Islet of Langerhans (tissue), 1 donor: ENCODE data around the gene NXN.

Experiments
- FAIRE-seq: peaks from one replicate; lab custom pipeline; 2011; peaks lifted over from hg19 to GRCh38; lab: Jason Lieb, UNC

The NXN gene

DNA sequence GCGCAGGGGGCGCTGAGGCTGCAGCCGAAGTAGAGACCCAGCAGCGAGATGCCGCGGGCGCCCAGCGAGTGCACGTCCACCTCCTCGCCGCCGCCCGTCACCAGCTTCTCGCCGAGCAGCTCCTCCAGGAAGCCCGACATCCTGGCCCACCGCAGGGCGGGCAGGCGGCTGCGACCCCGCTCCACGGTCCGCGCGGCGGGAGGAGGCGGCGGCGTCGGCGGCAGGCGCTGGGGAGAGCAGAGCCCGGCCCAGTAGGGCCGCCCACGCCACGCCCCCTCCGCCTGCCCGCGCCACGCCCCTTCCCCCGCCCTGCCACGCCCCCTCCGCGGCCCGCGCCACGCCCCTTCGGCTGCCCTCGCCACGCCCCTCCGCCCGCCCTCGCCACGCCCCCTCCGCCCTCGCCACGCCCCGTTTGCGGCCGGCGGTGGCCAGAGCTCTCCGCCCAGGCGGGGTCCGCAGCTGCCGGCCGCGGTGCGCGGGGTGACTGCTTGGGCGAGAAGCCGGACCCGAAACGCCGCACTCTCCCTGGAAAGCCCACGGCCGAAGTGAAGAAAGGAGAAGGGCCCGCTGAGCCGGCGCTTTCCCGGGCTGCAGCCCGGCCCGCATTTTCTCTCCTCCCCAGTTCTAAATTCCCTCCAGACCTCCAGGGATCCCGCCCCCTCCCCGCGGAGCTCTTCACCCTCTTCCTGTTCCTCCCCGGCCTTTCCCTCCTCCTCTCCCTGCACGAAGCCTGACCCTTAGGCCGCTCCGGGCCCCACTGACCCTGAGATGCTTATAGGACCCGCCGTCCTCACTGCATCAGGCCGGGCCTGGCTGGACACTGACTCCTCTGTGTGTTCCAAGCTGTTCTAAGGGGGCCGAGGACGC, at the start of gene NXN:
Gene NXN, minus strand, starts transcription at position 238 of the 867 bp plus-strand sequence.
- no peak for FAIRE-seq

DNA sequence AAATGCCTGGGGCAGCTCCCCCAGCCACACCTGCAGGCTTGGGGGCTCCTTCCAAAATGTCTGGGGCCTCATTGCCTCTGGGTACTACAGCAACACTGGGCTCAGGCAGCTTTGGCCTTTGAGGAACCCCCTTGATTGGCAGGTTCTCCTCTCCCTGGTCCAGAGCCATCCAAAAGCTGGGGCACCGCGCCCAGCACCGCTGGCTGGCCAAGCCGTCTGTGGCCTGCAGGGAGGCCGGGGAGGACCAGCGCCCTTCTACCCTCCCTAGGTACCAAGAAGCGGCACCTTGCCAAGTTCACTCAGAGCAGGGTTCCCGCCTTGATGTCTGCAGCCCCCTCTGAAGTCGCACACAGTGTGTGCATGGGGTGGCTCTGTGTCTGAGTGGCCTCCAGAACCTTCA, 47.5 kb upstream of the NXN start:
- no peak for FAIRE-seq

DNA sequence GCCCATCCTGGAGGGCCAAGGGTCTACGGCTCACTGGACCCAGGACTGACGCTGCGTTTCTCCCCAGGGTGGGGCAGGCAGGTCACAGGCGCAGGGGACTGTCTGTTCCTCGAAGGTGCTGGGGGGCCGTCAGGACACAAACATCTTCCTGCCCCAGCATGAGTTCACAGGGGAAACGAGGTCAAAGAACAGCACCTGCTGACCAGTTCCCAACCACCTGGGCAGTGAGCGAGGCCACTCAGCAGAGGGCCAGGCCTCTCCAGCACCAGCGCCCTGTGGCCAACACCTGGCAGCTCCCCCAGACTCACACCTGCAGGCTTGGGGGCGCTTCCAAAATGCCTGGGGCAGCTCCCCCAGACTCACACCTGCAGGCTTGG, 47.0 kb upstream of the NXN start:
- no peak for FAIRE-seq

- no peak for FAIRE-seq
Observed at GRCh38 chr17:1025733-1026598, 46.4 kb upstream of the NXN start.

DNA sequence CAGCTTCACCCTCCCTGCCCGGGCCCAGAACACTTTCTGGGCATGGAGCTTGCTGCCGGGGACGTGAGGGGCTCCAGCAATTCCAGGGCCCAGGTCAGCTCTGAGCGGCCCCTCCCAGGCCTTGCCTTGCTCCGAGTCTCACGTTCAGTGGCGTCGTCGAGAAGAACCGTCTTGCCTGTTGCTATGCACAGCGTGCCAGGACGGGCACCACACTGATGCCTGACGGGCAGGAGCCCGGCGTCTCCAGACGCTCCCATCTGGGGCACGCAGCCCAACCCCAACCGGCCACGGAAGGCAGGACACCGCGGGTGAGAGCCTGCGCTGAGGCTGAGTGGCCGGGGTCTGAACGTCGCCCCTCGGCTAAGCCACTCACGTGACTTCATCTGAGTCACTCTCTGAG, 44.5 kb upstream of the NXN start:
- no peak for FAIRE-seq

GRCh38 chr17:1022278-1023024, 42.9 kb upstream of the NXN start:
- FAIRE-seq: no peak

DNA sequence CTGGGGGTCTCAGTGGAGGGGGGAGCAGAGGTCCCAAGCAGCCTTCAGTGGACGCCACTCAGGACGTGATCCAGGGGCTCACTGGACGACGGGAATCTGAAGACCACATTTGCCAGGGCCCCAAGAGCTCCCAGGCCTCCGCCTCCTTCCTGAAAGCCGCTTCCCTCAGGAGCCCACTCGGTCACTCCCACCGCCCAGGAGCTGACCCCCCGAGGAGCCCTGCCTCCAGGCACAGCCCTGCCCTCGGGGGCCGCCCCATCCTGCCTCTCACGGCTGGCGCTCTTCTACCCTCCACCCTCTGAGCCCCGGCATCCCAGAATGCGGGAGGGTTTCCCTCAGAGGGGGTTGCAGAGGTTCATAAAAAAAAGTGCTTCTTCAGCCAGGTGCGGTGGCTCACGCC, 41.6 kb upstream of the NXN start:
- no peak for FAIRE-seq

DNA sequence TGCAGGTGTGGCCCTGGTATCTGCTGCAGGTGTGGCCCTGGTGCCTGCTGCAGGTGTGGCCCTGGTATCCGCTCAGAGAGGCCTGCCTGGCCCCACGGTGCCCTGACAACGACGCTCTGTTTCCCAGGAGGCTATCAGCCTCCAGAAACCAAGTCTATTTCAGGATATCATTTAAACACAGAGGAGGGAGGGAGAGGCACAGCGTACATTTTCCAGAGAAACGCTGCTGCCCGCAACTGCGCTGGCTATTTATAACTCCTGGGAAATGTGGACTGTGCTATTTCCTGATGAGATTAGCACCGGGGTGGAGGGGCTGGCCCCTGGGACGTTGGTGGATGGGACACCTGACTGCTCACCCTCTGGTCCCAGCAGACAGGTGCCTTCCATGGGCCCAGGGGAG, 39.9 kb upstream of the NXN start:
- FAIRE-seq: peak; percentile 13

GRCh38 chr17:1018547-1018946, 39.0 kb upstream of the NXN start:
- FAIRE-seq: no peak

GRCh38 chr17:1013729-1014090, 34.1 kb upstream of the NXN start:
- FAIRE-seq: no peak

GRCh38 chr17:1012823-1013728, 33.5 kb upstream of the NXN start:
- FAIRE-seq: no peak

DNA sequence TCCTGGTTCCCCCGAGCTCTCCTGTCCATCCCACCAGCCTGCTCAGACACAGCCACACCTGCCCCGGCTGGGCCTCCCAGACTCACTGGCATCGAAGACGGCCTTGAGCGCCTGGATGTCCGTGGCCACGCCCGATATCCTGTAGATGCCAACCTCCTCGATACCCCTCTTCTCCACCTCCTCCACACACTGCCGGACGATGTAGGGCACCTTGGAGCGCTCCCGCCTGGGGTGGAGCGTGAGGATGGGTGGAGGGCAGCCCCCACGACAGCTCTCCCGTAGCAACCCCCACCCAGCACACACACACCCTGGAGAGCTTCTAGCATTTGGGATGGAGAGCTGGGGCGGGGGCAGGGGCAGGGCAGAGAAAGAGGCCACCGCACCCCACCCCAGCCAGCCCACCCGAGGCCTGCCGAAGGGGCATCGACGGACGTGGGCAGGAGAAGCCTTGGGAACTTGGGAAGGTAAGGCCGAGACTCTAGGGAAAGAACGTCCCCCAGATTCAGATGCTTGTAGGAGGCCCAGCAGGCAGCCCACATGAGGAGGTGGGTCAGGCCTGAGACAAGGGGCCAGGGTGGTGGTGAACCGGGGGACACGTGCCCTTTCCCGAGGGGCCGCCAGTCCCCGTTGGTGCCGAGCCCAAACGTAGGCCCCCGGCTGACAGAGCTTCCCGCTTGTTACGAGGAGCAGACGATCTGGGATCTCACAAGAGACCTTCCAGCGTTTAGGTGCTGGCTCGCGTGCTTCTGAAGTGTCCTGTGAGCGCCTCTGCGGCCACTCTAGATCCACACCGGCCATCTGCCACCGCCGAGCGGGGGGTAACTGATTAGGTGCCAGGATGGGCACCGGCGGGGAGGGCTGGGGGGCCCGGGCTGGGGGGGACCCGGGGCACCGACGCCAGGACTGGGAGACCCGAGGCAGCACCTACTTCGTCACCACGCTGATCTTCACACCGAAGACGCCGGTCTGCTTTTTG, 32.5 kb upstream of the NXN start:
- no peak for FAIRE-seq

GRCh38 chr17:1011138-1011537, 31.6 kb upstream of the NXN start:
- FAIRE-seq: no peak

DNA sequence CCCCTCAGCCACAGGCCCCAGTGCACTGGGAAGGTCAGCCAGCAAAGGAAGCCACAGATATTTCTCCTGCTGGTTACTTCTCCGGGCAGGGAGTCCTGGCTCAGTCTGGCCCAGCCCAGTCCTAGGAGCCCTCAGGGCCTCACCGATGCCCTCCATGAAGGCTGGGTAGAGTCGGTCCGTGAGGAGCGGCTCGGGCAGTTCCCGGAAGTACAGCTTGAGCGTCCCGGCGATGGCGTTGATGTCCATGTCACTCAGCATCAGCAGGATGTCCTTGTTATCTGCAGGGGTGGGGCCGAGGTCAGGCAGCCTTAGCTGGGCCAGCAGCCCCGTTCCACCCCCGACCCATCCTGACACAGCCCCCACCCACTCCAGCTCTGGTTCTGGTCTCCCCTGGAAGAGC, 31.0 kb upstream of the NXN start:
- no peak for FAIRE-seq

DNA sequence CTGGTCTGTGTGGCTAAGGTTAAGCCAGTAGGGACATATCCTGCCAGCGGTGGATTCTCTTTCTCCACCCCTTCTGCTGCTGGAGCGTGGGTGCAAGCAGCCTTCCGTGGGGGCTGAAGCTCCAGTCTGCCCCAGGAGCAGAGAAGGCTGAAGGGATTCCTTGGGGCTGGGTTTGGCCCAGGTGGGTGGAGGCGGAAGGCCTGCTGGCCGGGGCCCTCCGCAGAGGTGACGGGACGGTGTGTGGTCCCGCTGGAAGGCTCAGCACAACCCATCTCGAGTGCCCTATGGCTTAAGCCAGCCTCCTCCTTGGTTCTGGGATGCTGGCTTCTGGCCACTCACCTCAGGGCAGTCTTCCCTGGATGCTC, 30.5 kb upstream of the NXN start:
- no peak for FAIRE-seq

DNA sequence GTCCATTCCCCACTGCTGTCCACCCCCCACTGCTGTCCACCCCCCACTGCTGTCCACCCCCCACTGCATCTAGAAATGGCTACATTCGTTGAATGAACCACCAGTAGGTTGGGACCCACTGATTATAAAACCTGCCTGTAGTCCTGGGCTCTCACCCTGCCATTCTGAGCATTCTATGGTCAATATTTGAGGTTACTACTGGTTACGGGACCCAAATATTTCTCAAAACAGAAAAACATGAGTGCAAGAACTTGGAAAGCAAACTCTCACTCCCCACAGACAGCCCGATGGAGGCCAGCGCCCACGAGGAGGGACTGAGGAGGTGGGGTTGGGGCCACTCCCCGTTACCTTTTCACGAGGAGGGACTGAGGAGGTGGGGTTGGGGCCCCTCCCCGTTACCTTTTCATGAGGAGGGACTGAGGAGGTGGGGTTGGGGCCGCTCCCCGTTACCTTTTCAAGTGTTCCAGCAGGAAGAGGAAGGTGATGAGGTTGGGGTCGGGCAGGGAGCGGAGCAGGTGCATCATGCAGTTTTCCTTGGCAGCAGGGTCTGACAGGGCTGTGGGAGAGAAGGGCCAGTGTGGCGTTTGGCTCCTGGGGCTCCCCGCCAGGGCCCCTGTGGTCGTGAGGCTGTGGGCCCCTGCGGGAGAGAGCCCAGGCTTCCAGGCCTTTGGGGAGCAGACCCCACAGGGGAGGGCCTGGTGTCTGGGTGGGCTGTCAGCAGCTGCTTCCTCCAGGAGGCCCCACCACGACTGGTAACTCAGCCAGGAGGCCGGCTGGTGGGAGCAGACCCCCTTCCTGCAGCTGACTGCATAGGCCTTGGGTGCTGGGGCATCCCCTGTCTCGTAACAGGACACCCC, 29.9 kb upstream of the NXN start:
- FAIRE-seq: no peak

DNA sequence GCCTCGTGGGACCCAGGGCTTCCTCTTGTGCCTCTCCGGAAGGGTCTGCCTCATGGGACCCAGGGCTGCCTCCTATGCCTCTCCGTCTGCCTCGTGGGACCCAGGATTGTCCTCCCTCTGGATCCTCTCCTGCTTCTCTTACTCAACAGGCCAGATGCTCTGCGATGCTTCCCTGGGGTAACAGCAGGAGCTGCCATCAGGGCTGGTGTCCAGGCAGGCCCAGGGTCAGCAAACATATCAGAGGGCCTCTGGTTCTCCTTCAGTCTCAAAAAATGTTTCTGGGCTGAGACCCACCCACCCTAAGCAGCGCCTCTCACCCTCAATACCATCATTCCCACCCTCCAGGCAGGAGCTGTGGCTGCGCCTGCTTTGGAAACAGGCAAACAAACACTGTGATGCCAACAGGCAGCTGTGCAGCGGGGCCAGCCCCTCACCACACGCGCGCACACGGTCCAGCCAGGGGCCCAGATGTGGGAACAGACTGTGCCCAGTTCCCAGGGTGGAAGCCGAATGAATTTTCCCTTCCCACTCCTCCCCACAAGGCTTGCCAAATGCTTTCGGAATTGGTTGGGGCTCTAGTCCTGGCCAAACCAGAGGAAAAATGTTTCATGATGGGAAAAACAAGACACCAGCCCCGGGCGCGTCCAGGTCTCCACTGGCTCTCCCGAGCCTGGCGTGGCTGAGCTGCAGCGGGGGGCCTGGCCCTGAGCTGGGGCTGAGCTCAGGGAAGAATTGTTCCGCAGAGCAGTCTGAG, 28.6 kb upstream of the NXN start:
- no peak for FAIRE-seq

- FAIRE-seq: no peak
Observed at GRCh38 chr17:1007310-1008007, 27.9 kb upstream of the NXN start.
